Lung microvascular endothelial cell (primary cell): ENCODE measurements around the gene STAT5A. TPM values are rescaled to one million over a fixed set of nuclear protein-coding genes. Genes with fewer than 3 reads are reported as not detected.
A peak's percentile ranks its signal among the peaks of the same experiment; 100 is the strongest.
"Not testable (repeated sequence)": the region's sequence is repeated elsewhere in the genome, so short reads cannot be mapped to it uniquely, and the experiment has no call there.

Experiments used
- DNase-seq, 2 donors: peaks; one replicate each; pipeline versions ENCODE4 v3.0.0 to v3.0.0-alpha.2; 2010; ENCODE audit warnings: low read depth in 2 of 2
- total RNA-seq: library from RNA; depleted of rRNA; stranded (reverse); fragments of >200 nt; gene quantifications from 2 replicates; pipeline ENCODE4 v1.2.1, GENCODE V29; 2014

Gene STAT5A
- total RNA-seq = 33.1 and 44.2 TPM in 2 replicates

DNA sequence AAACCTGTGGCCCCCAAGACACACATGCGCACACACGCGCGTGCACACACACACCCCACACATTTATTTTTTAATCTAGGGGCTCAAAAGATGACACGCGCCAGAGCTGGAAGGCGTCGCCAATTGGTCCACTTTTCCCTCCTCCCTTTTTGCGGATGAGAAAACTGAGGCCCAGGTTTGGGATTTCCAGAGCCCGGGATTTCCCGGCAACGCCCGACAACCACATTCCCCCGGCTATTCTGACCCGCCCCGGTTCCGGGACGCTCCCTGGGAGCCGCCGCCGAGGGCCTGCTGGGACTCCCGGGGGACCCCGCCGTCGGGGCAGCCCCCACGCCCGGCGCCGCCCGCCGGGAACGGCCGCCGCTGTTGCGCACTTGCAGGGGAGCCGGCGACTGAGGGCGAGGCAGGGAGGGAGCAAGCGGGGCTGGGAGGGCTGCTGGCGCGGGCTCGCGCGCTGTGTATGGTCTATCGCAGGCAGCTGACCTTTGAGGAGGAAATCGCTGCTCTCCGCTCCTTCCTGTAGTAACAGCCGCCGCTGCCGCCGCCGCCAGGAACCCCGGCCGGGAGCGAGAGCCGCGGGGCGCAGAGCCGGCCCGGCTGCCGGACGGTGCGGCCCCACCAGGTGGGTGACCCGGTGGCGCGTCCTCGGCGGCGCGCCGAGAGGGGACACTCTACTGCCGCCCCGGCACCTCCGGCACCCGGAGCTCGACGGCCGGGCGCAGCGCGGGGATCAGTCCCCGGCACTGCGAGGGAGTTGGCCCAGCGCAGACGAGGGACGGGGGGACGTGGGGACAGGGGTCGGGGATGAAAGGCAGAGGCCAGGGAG is at the start of gene STAT5A:
TSS of gene STAT5A (plus strand) at position 522 of the 826 bp plus-strand sequence. CDS start 914 bp downstream, outside the sequence.
- peak; percentile 90 to 96 for DNase-seq

DNA sequence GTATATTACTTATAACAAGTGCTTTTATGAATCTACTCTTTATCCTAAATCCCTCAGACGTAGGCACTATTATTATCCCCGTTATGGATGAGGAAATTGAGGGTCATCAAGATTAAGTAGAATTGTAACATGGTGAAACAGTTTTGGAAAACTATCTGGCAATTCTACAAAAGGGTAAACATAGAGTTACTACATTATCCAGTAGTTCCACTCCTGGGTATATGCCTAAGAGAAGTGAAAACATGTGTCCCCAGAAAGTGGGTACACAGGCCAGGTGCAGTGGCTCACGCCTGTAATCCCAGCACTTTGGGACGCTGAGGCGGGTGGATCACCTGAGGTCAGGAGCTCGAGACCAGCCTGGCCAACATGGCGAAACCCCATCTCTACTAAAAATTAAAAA is 48.7 kb upstream of the STAT5A start:
- not testable (repeated sequence) for DNase-seq

GRCh38 chr17:42240201-42240600 is 48.1 kb upstream of the STAT5A start:
- DNase-seq = peak in 1 of 2 donors; percentile 65

GRCh38 chr17:42240863-42241262 is 47.4 kb upstream of the STAT5A start:
- DNase-seq = not testable (repeated sequence)

- no peak for DNase-seq
Observed at GRCh38 chr17:42241871-42242270, 46.4 kb upstream of the STAT5A start.

DNA sequence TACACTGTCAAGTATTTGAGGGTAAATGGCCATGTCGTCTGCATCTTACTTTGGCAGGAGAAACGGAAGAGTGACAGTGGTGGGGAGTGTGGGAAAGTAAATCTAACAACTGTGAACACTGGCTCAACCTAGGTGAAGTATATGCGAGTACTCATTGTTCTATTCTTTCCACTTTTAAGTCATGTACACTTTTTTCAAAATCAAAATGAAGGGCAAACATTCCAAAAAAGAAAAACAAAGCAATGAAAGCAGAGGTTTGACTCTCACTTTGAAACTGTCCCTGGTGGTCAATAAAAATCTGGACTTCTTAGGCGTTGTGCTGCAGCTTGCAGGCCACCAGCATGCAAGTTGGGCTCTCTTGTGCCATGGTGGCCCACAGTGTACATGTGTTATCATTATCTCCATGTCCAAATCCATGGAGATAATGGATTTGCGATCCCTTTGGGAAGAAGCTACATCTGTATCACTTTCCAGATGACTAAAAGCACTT is 44.8 kb upstream of the STAT5A start:
- DNase-seq = no peak

GRCh38 chr17:42244116-42244515 is 44.2 kb upstream of the STAT5A start:
- not testable (repeated sequence) for DNase-seq

GRCh38 chr17:42245183-42245582 is 43.1 kb upstream of the STAT5A start:
- DNase-seq = not testable (repeated sequence)

DNA sequence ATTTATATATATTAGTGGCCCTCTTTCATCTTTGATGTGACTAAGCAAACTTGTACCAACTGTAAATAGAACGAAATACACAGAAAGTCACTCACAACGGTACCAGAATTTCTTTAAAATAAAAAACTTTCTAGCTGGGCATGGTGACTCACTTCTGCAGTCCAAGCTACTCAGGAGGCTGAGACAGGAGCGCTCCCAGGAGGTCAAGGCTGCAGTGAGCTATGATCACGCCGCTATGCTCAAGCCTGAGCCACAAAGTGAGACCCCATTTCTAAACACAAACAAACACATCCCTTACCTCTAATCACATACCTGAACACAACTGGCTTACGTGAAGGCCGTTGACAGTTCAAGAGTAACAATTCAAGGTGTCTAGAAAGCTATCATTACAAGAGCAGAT is 41.8 kb upstream of the STAT5A start:
- DNase-seq = peak in 1 of 2 donors; percentile 47

DNA sequence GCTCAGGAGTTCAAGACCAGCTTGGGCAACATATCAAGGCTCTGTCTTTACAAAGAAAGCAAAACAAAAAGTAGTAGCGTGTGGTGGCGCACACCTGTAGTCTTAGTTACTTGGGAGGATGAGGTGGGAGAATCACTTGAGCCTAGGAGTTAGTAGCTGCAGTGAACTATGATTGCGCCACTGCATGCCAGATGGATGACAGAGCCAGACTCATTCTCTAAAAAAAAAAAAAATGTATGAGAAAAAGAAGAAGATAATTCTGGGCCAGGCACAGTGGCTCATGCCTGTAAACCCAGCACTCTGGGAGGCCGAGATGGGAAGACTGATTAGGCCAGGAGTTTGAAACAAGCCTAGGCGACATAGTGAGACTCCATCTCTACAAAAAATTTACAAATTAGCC is 40.6 kb upstream of the STAT5A start:
- peak in 1 of 2 donors; percentile 26 for DNase-seq

DNA sequence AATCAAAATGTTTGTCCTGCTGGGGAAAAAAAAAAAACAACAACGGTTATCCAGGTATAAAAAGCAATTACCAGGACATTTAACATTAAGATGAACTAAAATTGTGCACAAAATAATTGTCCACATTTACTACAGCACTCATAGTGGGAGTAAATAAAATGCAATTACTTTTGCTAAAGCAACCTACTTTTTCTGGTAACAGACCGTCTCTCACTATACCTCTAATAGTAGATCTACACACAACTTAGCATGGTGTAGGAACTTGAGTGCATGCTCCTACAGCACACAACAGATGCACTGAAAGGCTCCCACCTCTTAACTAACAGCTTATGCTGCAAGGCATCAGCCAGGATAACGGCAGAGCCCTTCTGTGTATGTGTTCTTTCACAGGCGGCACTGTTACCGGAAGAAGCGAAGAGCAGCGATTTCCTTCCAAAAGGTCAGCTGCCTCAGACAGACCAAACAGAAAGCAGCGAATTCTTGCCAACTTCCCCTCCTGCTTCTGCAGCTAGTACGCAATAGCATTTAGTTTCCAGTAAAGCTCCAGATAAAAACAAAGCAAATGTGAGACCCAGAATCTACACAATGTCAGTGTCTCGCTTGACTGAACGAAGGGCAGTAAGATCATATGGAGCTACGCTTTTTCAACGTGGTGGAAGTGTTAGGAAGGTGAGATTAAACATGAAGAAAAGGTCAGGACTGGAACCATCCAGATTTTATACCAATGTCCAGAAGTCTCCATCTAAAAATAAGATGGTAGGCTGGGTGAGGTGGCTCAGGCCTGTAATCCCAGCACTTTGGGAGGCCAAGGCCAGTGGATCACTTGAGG is 39.7 kb upstream of the STAT5A start:
- DNase-seq = peak; percentile 93 to 98

DNA sequence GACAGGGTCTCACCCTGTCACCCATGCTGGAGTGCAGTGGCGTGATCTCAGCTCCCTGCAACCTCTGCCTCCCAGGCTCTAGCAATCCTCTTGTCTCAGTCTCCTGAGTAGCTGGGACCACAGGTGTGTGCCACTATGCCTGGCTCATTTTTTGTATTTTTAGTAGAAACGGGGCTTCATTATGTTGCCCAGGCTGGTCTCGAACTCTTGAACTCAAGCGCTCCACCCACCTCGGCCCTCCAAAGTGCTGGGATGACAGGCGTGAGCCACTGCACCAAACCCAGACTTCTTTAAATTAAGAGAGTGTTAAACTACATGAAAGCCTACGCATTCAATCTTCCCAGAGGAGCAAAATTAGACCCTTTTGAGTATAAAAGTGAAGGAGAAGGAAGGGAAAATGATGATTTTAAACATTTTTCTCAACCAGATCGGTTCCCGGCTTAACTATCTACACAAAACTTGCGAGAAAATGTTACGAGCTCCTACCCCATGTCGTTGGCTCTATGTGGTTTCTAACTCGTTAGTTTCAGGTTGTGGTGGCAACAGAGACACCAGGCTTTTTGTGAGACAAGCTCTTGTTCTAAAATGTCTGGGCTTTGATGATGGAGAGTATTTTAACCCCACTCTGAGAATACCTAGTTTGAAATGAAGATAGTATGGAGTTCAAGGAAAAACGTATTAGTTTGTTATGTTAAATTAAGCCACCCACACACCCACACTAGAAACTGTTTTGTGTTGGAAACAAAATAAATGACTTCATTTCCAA is 38.4 kb upstream of the STAT5A start:
- DNase-seq = no peak

DNA sequence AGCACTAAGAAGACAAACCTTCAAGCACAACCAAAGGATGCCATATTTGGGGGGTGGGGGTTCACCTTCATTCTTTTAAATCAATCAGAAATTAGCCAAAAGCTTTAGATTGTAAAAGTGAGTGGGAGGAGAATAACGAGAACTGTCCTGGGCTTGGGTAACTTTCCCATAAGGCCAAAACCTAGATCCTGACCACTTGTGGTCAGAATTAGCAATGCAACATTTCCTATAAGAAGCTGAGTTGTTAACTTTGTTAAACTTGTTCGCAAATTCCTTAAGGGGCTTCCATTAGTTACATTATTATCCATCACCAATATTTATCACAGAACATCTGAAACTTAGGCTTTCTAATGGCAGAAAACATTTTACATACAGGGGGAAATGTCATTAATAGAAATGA is 37.2 kb upstream of the STAT5A start:
- DNase-seq = peak; percentile 30 to 52

GRCh38 chr17:42252597-42253550 is 35.4 kb upstream of the STAT5A start:
- DNase-seq = peak; percentile 71 to 80

DNA sequence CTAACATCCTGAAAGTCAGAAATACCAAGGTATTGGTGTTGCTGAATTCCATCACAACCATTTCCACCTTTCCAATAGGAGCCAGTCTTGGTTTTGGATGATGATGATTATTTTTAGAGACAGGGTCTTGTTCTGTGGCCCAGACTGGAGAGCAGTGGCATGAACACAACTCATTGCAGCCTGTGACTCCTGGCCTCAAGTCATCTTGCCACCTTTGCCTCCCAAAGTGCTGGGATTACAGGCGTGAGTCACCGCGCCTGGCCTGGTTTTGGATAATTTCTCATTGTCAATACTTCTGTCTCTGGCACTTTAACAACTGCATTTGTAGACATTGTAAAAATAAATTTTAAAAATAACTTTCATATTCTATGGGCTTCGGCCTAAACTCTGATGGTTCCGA is 34.7 kb upstream of the STAT5A start:
- no peak for DNase-seq

DNA sequence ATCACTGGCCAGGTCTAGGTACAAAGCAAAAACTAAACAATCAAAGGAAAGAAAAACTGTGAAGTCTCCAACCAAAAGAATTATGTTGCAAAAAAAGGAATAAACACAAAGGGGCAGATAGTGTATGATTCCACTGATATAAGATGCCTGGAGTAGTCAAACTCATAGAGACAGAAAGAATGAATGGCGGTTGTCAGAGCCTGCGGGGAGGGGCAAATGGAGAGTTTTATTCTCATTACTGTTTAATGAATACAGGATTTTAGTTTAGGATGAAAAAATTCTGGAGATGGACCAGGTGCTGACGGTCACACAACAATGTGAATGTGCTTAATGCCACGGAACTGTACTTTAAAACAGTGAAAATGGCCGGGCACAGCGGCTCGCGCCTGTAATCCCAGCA is 32.9 kb upstream of the STAT5A start:
- DNase-seq = no peak

DNA sequence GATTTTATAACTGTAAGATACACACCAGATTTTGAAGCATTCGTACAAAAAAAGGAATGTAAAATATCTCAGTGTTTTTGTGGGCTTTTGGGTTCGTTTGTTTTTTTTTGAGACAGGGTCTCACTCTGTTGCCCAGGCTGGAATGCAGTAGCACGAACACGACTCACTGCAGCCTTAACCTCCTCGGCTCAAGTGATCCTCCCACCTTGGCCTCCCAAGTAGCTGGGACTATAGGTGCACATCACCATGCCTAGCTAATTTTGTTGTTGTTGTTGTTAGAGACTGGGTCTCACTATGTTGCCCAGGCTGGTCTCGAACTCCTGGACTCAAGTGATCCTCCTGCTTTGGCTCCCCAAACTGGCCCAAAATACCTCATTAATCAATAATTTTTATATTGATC is 28.0 kb upstream of the STAT5A start:
- no peak for DNase-seq

GRCh38 chr17:42264366-42264765 is 23.9 kb upstream of the STAT5A start:
- DNase-seq = not testable (repeated sequence)

- DNase-seq = no peak
Observed at GRCh38 chr17:42266462-42266861, 21.8 kb upstream of the STAT5A start.
